OCI-LY1 (cell line): ENCODE measurements around the gene MAGI2.

Experiments used
- H2AFZ ChIP-seq: fragments of 200-600 bp; sonication (generic), shearing (Covaris generic); 2 replicates; pipeline ENCODE4 v1.6.0; 2014; ENCODE audit warnings: antibody characterized with exemption, mild to moderate bottlenecking, low read length
- H3F3A ChIP-seq: fragments of 200-600 bp; sonication (generic), shearing (Covaris generic); 2 replicates; pipeline ENCODE4 v1.6.0; 2014; ENCODE audit warnings: mild to moderate bottlenecking, antibody characterized with exemption, low read length, moderate library complexity; ENCODE audit not compliant: insufficient read depth
- H3K27ac ChIP-seq: fragments of 200-600 bp; sonication (generic); 2 replicates; pipeline ENCODE4 v1.5.1; 2014; ENCODE audit warnings: low read length, mixed run types, mild to moderate bottlenecking, low read depth; ENCODE audit not compliant: poor library complexity, severe bottlenecking
- H3K27me3 ChIP-seq: fragments of 200-600 bp; sonication (generic); 2 replicates; pipeline ENCODE4 v1.6.0; 2014; ENCODE audit warnings: antibody characterized with exemption, mild to moderate bottlenecking, low read length, moderate library complexity; ENCODE audit not compliant: insufficient read depth
- H3K36me3 ChIP-seq: fragments of 200-600 bp; sonication (generic); 2 replicates; pipeline ENCODE4 v1.6.1; 2014; ENCODE audit warnings: mild to moderate bottlenecking, antibody characterized with exemption, low read length, moderate library complexity, mixed read lengths; ENCODE audit not compliant: insufficient read depth
- H3K4me1 ChIP-seq: fragments of 200-600 bp; sonication (generic); 2 replicates; pipeline ENCODE4 v1.5.1; 2014; ENCODE audit warnings: mild to moderate bottlenecking, low read length, moderate library complexity; ENCODE audit not compliant: insufficient read depth, severe bottlenecking
- H3K4me2 ChIP-seq: fragments of 200-600 bp; sonication (generic), shearing (Covaris generic); 2 replicates; pipeline ENCODE4 v1.6.1; 2014; ENCODE audit warnings: low read length
- H3K4me3 ChIP-seq: fragments of 200-600 bp; sonication (generic); 2 replicates; pipeline ENCODE4 v1.5.1; 2014; ENCODE audit warnings: low read length, low read depth, mild to moderate bottlenecking, mixed read lengths; ENCODE audit not compliant: poor library complexity, severe bottlenecking
- H3K79me2 ChIP-seq: fragments of 200-600 bp; shearing (Covaris generic); 2 replicates; pipeline ENCODE4 v1.6.1; 2016; ENCODE audit warnings: mixed run types, low read length, mixed read lengths; ENCODE audit not compliant: insufficient read depth
- H3K9ac ChIP-seq: fragments of 200-600 bp; sonication (generic), shearing (Covaris generic); 2 replicates; pipeline ENCODE4 v1.6.1; 2014; ENCODE audit warnings: mild to moderate bottlenecking, low read length, mixed read lengths
- H3K9me2 ChIP-seq: fragments of 200-600 bp; sonication (generic), shearing (Covaris generic); 2 replicates; pipeline ENCODE4 v1.6.1; 2014; ENCODE audit warnings: low read depth, mild to moderate bottlenecking, low read length, mixed read lengths
- H3K9me3 ChIP-seq: fragments of 200-600 bp; shearing (Covaris generic); 2 replicates; pipeline ENCODE4 v1.6.1; 2014; ENCODE audit warnings: low read length, mixed read lengths
- H4K20me1 ChIP-seq: fragments of 200-600 bp; sonication (generic), shearing (Covaris generic); 2 replicates; pipeline ENCODE4 v1.6.0; 2016; ENCODE audit warnings: mild to moderate bottlenecking, low read length; ENCODE audit not compliant: insufficient read depth
- EZH2 ChIP-seq: fragments of 200-600 bp; sonication (generic), shearing (Covaris generic); IDR thresholded peaks from 2 replicates; pipeline ENCODE4 v1.8.0; 2017; ENCODE audit warnings: borderline replicate concordance, mixed run types, mild to moderate bottlenecking, antibody characterized with exemption, low read length, moderate library complexity, mixed read lengths
- TF ChIP-seq, protein P1 (sequence below): fragments of 200-600 bp; sonication (generic), shearing (Covaris generic); IDR thresholded peaks from 2 replicates; pipeline ENCODE4 v1.5.1; 2017; ENCODE audit warnings: mild to moderate bottlenecking, antibody characterized with exemption, low read length, moderate library complexity, mixed read lengths

MAGI2 gene

DNA sequence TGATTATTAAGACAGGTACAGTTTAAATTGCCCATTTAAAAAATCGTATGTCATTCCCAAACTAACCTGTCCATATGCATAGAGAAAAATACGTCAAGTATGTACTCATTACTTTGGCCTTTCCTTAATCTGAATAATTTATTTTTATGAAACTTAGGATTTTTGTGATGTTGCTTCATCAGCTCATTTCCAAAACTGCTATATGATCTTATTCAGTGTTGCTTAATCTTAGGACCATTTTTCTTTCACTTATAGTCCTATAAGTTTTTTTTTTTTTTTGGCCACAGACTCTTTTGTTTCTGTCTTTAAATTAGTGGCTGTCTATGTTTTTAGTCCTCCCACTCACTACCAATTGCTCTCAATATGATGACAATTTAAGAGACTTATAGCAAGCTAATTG lies 1309.8 kb downstream of the MAGI2 start:
- H3K9me3 ChIP-seq = no peaks in the 10 kb centered on the region
- H3K4me3 ChIP-seq = no peak overlapping the region
- H3K27me3 ChIP-seq = no peaks in the 10 kb centered on the region
- no peak overlapping the region for H2AFZ ChIP-seq
- H3K4me2 ChIP-seq = no peak overlapping the region
- no peaks in the 10 kb centered on the region for H3K79me2 ChIP-seq
- TF ChIP-seq, protein P1, sequence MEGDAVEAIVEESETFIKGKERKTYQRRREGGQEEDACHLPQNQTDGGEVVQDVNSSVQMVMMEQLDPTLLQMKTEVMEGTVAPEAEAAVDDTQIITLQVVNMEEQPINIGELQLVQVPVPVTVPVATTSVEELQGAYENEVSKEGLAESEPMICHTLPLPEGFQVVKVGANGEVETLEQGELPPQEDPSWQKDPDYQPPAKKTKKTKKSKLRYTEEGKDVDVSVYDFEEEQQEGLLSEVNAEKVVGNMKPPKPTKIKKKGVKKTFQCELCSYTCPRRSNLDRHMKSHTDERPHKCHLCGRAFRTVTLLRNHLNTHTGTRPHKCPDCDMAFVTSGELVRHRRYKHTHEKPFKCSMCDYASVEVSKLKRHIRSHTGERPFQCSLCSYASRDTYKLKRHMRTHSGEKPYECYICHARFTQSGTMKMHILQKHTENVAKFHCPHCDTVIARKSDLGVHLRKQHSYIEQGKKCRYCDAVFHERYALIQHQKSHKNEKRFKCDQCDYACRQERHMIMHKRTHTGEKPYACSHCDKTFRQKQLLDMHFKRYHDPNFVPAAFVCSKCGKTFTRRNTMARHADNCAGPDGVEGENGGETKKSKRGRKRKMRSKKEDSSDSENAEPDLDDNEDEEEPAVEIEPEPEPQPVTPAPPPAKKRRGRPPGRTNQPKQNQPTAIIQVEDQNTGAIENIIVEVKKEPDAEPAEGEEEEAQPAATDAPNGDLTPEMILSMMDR = no peak
- TF ChIP-seq EZH2 = no peak
- no peaks in the 10 kb centered on the region for H3K4me1 ChIP-seq
- no peak overlapping the region for H3K27ac ChIP-seq
- no peaks in the 10 kb centered on the region for H4K20me1 ChIP-seq
- H3K9me2 ChIP-seq = no peaks in the 10 kb centered on the region
- H3K9ac ChIP-seq = no peak overlapping the region
- no peaks in the 10 kb centered on the region for H3F3A ChIP-seq
- H3K36me3 ChIP-seq = no peaks in the 10 kb centered on the region

DNA sequence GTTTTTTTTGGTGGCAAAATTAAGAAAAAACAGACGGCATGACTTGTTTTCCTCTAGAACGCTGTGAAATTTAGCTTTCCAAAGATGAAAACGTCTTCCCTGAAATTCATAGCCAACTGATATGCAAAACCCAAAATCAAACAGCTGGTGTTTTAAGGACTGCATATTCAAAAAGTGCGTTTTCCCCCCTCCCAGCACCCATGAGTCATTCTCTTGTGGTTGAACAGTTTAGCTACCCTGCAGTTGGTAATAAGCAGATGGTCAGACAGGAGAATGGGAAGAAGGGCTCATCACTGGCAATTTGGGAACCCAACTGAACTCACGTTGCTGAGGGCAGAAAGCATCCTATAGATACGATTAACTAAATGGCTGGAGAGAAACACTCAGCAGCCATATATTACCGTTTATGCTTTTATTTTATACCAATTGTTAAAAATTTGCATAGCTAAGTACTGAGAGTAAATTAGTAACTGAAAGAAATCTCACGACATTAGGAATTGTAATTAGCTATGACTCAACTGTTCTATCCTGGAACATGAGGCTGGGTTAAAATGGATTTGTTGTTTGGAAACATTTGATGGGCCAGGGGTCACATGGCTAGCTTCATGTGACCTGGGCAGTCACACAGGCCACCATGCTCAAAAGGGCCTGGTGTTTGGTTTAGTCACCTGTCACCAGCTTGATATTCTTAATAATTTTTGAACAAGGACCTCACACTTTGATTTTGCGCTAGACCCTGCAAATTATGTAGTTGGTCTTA lies 1311.8 kb downstream of the MAGI2 start:
- H3K4me3 ChIP-seq = no peak overlapping the region
- no peaks in the 10 kb centered on the region; the same call in 1 of the 2 replicates for H3K27me3 ChIP-seq
- H2AFZ ChIP-seq = no peak overlapping the region
- no peak for TF ChIP-seq EZH2
- TF ChIP-seq, protein P1 = no peak
- no peak overlapping the region for H3K4me2 ChIP-seq
- H3F3A ChIP-seq = no peaks in the 10 kb centered on the region
- H3K9me2 ChIP-seq = no peaks in the 10 kb centered on the region
- H3K79me2 ChIP-seq = no peaks in the 10 kb centered on the region
- no peak overlapping the region for H3K27ac ChIP-seq
- H4K20me1 ChIP-seq = no peaks in the 10 kb centered on the region
- no peaks in the 10 kb centered on the region for H3K36me3 ChIP-seq
- H3K9ac ChIP-seq = no peak overlapping the region
- no peaks in the 10 kb centered on the region for H3K4me1 ChIP-seq
- H3K9me3 ChIP-seq = no peaks in the 10 kb centered on the region

DNA sequence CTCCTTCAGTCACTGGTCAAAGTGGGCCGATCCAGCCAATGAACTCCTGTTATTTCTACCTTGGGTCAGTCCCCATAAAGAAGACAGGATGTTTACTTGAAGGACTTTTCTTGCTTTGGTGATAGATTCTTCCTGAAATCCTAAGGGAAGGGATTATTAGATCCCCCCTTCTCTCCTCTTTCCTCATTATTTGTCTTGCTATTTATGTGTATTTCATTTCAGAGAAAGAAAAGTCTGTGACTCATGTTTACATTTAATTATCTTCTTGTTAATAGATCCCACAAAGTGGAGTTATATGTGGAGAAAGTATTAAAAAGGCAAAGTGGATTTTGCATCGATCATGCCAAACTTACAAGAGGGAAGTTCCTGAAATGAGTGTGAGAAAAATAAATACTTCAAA lies 1313.4 kb downstream of the MAGI2 start:
- Histone ChIP-seq H3K9ac (no peak overlapping the region), H3K4me3 (no peak overlapping the region), H4K20me1 (no peaks in the 10 kb centered on the region), H3K79me2 (no peaks in the 10 kb centered on the region), H3F3A (no peaks in the 10 kb centered on the region), H3K36me3 (no peaks in the 10 kb centered on the region), H3K27ac (no peak overlapping the region), H3K4me2 (no peak overlapping the region), H3K27me3 (no peaks in the 10 kb centered on the region; the same call in 1 of the 2 replicates), H3K9me3 (no peaks in the 10 kb centered on the region), H3K4me1 (no peaks in the 10 kb centered on the region), H3K9me2 (no peaks in the 10 kb centered on the region), H2AFZ (no peak overlapping the region)
- TF ChIP-seq, protein P1 = no peak
- TF ChIP-seq EZH2 = no peak
